Measurements from ENCODE around the gene CAPN10. TPM values are rescaled to one million over a fixed set of nuclear protein-coding genes. Genes with fewer than 3 reads are reported as not detected.

The CAPN10 gene
- total RNA-seq, 2 donors from 2014 or later: 25.5 to 68.4 TPM

DNA sequence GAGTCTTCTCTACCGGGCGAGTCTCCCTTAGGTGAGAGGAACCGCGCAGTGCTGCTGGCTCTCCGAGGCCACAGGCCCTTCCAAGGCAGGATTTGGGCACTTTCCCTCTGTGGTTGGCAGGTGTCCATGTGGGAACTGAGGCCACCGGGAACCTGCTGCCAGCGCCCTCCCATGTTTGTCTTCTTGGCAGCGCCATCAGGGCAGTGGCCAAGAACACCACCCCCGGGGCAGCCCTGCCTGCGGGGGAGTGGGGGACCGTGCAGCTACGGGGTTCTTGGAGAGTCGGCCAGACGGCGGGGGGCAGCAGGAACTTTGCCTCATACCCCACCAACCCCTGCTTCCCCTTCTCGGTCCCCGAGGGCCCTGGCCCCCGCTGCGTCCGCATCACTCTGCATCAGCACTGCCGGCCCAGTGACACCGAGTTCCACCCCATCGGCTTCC is 10.0 kb downstream of the CAPN10 start:
- Histone ChIP-seq H3K9me3 (no peaks in the 10 kb centered on the region), H3K4me1 (replicated peaks) (peaks cover 25% of the 10 kb centered on the region), H3K36me3 (no peaks in the 10 kb centered on the region), H3K4me3 (no peak overlapping the region), H3K27me3 (replicated peaks; ENCODE audit: insufficient read depth) (no peaks in the 10 kb centered on the region), H3K27ac (peak overlapping the region; percentile 44 to 46)
- intact Hi-C loops (cut with DNase I): no loop called here
- peak; percentile 74 for DNase-seq (ENCODE audit: low spot score)
- 39% methylated on average over 21 of the region's 23 CpGs for WGBS
- peak; percentile 68 for TF ChIP-seq POLR2AphosphoS5 (IDR thresholded peaks at IDR 0.05)
- TF ChIP-seq, protein P1, sequence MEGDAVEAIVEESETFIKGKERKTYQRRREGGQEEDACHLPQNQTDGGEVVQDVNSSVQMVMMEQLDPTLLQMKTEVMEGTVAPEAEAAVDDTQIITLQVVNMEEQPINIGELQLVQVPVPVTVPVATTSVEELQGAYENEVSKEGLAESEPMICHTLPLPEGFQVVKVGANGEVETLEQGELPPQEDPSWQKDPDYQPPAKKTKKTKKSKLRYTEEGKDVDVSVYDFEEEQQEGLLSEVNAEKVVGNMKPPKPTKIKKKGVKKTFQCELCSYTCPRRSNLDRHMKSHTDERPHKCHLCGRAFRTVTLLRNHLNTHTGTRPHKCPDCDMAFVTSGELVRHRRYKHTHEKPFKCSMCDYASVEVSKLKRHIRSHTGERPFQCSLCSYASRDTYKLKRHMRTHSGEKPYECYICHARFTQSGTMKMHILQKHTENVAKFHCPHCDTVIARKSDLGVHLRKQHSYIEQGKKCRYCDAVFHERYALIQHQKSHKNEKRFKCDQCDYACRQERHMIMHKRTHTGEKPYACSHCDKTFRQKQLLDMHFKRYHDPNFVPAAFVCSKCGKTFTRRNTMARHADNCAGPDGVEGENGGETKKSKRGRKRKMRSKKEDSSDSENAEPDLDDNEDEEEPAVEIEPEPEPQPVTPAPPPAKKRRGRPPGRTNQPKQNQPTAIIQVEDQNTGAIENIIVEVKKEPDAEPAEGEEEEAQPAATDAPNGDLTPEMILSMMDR (IDR thresholded peaks at IDR 0.05): no peak

DNA sequence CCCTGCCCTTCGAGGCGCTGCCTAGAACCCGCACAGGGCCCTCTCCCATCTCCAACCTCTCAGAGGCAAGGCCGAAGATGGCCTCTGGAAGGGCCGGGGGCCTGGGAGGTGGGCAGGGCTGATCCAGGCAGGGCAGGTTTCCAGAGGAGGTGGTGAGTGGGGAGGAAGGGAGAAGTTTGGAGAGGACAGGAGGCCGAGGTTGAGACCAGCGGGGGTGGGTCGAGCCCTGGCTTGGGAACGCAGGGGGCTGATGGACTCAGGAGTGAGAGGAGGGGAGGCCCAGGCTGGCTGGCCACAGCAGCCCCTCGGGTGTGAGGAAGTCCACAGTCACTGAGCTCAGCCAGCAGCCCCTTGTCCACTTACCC is 10.5 kb downstream of the CAPN10 start:
- H3K4me1 ChIP-seq (replicated peaks): peaks cover 25% of the 10 kb centered on the region
- no peaks in the 10 kb centered on the region for H3K9me3 ChIP-seq
- H3K36me3 ChIP-seq: no peaks in the 10 kb centered on the region
- no peak overlapping the region for H3K4me3 ChIP-seq
- H3K27me3 ChIP-seq (replicated peaks; ENCODE audit: insufficient read depth): no peaks in the 10 kb centered on the region
- TF ChIP-seq POLR2AphosphoS5 (IDR thresholded peaks at IDR 0.05) (no peak), POLR2A (IDR thresholded peaks at IDR 0.05) (no peak)
- TF ChIP-seq, protein P1 (IDR thresholded peaks at IDR 0.05): no peak
- intact Hi-C loops (cut with DNase I): no loop called here
- DNase-seq (ENCODE audit: low spot score): no peak
- 81% methylated on average over 10 of the region's 10 CpGs for WGBS
- H3K27ac ChIP-seq: peak overlapping the region in 1 of 2 donors; percentile 46

DNA sequence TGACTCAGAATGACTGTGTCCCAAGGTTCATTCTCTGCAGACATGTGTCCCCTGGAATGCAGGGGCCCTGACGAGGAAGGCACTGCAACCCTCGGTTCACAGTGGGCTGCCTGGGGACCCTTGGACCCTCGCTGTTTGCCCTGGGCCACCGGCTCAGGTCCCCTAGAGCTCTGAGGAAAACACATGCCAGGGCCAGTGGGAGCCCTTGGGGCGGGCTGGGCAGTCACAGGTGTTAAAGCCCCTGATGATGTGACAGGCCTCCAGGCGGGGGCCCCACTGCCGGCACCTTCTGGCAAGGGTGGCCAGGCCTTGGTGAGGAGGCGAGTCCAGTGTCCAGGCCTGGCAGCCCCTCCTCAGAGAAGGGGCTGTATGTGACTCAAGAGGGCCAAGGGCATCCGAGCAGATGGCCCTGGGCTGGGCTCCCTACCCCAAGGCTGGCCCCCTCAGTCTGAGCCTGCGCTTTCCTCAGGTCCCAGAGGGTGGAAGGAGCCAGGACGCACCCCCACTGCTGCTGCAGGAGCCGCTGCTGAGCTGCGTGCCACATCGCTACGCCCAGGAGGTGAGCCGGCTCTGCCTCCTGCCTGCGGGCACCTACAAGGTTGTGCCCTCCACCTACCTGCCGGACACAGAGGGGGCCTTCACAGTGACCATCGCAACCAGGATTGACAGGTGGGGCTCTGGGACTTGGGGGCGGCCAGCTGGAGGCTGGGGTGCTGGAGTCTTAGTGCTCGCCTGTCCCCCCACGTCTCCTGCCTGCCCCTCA is 11.1 kb downstream of the CAPN10 start:
- Histone ChIP-seq H3K4me1 (replicated peaks) (peaks cover 25% of the 10 kb centered on the region), H3K27me3 (replicated peaks; ENCODE audit: insufficient read depth) (no peaks in the 10 kb centered on the region), H3K36me3 (no peaks in the 10 kb centered on the region), H3K9me3 (no peaks in the 10 kb centered on the region), H3K27ac (no peak overlapping the region), H3K4me3 (no peak overlapping the region)
- intact Hi-C loops (cut with DNase I): no loop called here
- WGBS: 94% methylated on average over 22 of the region's 22 CpGs
- TF ChIP-seq, protein P1 (IDR thresholded peaks at IDR 0.05): no peak
- TF ChIP-seq POLR2AphosphoS5 (IDR thresholded peaks at IDR 0.05): no peak
- TF ChIP-seq POLR2A (IDR thresholded peaks at IDR 0.05): no peak
- DNase-seq (ENCODE audit: low spot score): no peak

DNA sequence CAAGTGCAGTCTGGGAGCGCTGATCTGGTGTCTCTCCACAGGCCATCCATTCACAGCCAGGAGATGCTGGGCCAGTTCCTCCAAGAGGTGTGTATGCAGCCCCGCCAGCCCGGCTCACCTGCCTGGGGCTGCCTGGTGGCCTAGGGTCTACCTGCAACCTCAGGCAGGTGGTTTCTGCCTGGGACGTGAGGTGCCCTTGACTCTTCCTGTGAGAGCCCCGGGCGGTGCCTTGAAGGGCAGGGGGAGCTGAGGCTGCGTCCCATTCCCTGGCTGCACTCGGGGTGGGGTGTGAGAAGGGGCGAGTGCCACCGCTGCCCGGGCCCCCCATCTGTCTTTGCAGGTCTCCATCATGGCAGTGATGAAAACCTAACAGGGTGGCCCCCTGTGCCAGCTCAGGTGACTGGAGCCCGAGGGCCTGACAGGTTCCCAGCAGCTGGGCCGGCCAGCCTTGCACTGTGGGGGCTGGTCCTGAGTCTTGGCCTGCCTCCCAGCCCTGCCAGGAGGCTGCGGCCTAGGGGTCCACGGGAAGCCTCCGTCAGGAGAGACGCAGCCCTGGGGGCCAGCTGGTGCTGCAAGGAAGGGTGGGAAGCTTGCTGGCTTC is 11.9 kb downstream of the CAPN10 start:
- no peaks in the 10 kb centered on the region for H3K27me3 ChIP-seq (replicated peaks; ENCODE audit: insufficient read depth)
- intact Hi-C loops (cut with DNase I): no loop called here
- peaks cover 25% of the 10 kb centered on the region for H3K4me1 ChIP-seq (replicated peaks)
- no peaks in the 10 kb centered on the region for H3K36me3 ChIP-seq
- 95% methylated on average over 17 of the region's 17 CpGs for WGBS
- TF ChIP-seq POLR2AphosphoS5 (IDR thresholded peaks at IDR 0.05) (no peak), POLR2A (IDR thresholded peaks at IDR 0.05) (no peak)
- TF ChIP-seq, protein P1 (IDR thresholded peaks at IDR 0.05): no peak
- H3K9me3 ChIP-seq: no peaks in the 10 kb centered on the region
- H3K27ac ChIP-seq: no peak overlapping the region
- no peak overlapping the region for H3K4me3 ChIP-seq
- no peak for DNase-seq (ENCODE audit: low spot score)

DNA sequence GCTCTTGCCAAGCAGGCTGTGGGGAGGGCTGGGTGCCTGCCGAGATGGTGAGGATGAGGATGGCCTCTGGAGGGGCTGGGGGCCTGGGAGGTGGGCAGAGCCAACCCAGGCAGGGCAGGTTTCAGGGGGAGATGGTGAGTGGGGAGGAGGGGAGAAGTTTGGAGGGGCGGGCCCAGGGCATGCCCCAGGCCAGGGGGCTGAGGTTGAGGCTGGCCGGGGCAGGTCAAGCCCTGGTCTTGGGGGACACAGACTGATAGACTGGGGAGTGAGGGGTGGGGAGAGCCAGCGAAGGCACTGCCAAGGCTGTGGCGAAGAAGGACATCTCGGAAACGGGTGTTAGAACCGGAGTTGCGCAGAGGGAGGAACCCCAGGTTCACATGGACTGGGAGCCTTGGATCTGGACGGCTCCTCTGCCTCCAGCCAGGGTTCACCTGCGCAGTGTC is 12.6 kb downstream of the CAPN10 start:
- no peak for DNase-seq (ENCODE audit: low spot score)
- Histone ChIP-seq H3K36me3 (no peaks in the 10 kb centered on the region), H3K4me1 (replicated peaks) (peaks cover 25% of the 10 kb centered on the region), H3K9me3 (no peaks in the 10 kb centered on the region), H3K27ac (no peak overlapping the region), H3K27me3 (replicated peaks; ENCODE audit: insufficient read depth) (no peaks in the 10 kb centered on the region), H3K4me3 (no peak overlapping the region)
- 91% methylated on average over 11 of the region's 11 CpGs for WGBS
- TF ChIP-seq POLR2A (IDR thresholded peaks at IDR 0.05): no peak
- TF ChIP-seq POLR2AphosphoS5 (IDR thresholded peaks at IDR 0.05): no peak
- TF ChIP-seq, protein P1 (IDR thresholded peaks at IDR 0.05): no peak
- intact Hi-C loops (cut with DNase I): no loop called here

All from prostate gland (tissue), 2 donors.